HCT116 (cell line): ENCODE results near the gene KRTAP12-1. TPM values are rescaled to one million over a fixed set of nuclear protein-coding genes. Genes with fewer than 3 reads are reported as not detected.

Experiments
- ATAC-seq: fragments of 200-7000 bp; cut with Tn5 transposase; 2 replicates; pipeline ENCODE4 v1.9.1; 2020; ENCODE audit warnings: mild to moderate bottlenecking, moderate library complexity
- BruUV-seq: library from RNA; stranded (reverse); fragments of 400-500 nt; replicated peaks from 2 replicates; lab custom pipeline; 2021; lab: Mats Ljungman, UMichigan
- CTCF ChIA-PET: fragments of 300-600 bp; sonication (Branson Sonifier 250); formaldehyde crosslinking; loops from one replicate; lab custom pipeline; 2021; ENCODE audit warnings: antibody characterized with exemption; lab: Charles Lee
- POLR2A ChIA-PET: fragments of 300-600, 350-600 bp; sonication (Branson Sonifier 250); formaldehyde crosslinking; loops from one replicate; lab custom pipeline; 2021; ENCODE audit warnings: antibody characterized with exemption; lab: Charles Lee
- RAD21 ChIA-PET, 2 experiments: fragments of 300-600 bp; sonication (Branson Sonifier 250); formaldehyde crosslinking; loops; one replicate each; lab custom pipeline; 2023; ENCODE audit warnings: low total read pairs in 2 of 2; ENCODE audit not compliant: uncharacterized antibody in 2 of 2, unreplicated experiment in 2 of 2, low non-redundant PET in 1 of 2; lab: Charles Lee
- DNase-seq: peaks from one replicate; pipeline ENCODE4 v3.0.0-alpha.2; 2010; ENCODE audit warnings: low read depth, low spot score
- H2AFZ ChIP-seq: fragments of 200-600 bp; shearing (Covaris generic), sonication (generic); 2 replicates; pipeline ENCODE4 v1.6.1; 2017; ENCODE audit warnings: low read depth, mixed run types, mixed read lengths, antibody characterized with exemption, low read length; ENCODE audit not compliant: poor library complexity, severe bottlenecking
- H3K27ac ChIP-seq: 2 replicates; pipeline ENCODE4 v1.5.1; 2012; ENCODE audit warnings: low read depth, low read length
- H3K27me3 ChIP-seq: fragments of 200-600 bp; sonication (generic); 2 replicates; pipeline ENCODE4 v1.6.1; 2016; ENCODE audit warnings: mixed run types, low read length, mixed read lengths; ENCODE audit not compliant: insufficient read depth
- H3K36me3 ChIP-seq, 2 experiments: fragments of 200-500 bp in 1 of 2; fragments of 200-600 bp in 1 of 2; sonication (Bioruptor generic) in 1 of 2; sonication (generic) in 1 of 2; 2 replicates each; pipeline versions ENCODE4 v1.5.1 to v1.6.1; 2014 to 2016; ENCODE audit warnings: low read length in 2 of 2, inconsistent platforms in 1 of 2, mixed read lengths in 1 of 2, mixed run types in 1 of 2; ENCODE audit not compliant: insufficient read depth in 2 of 2, control insufficient read depth in 1 of 2
- H3K4me1 ChIP-seq, 2 experiments: fragments of 200-600 bp in 1 of 2; sonication (generic) in 1 of 2; 2 replicates each; pipeline versions ENCODE4 v1.5.1 to v1.6.1; 2012 to 2017; ENCODE audit warnings: low read length in 2 of 2, inconsistent platforms in 1 of 2, mild to moderate bottlenecking in 1 of 2, mixed read lengths in 1 of 2, mixed run types in 1 of 2, moderate library complexity in 1 of 2; ENCODE audit not compliant: insufficient read depth in 2 of 2, control insufficient read depth in 1 of 2
- H3K4me2 ChIP-seq: fragments of 200-600 bp; sonication (generic); 2 replicates; pipeline ENCODE4 v1.6.1; 2017; ENCODE audit warnings: mixed run types, low read length, mixed read lengths
- H3K4me3 ChIP-seq, 2 experiments: fragments of 200-600 bp in 1 of 2; sonication (generic) in 1 of 2; replicated peaks in 1 of 2; 2 replicates each; pipeline ENCODE4 v1.5.1; 2011 to 2016; ENCODE audit warnings: low read length in 2 of 2, control low read depth in 1 of 2, low read depth in 1 of 2, mild to moderate bottlenecking in 1 of 2, mixed read lengths in 1 of 2, mixed run types in 1 of 2
- H3K79me2 ChIP-seq: fragments of 200-600 bp; sonication (generic); 2 replicates; pipeline ENCODE4 v1.6.1; 2017; ENCODE audit warnings: mild to moderate bottlenecking, mixed run types, low read length, moderate library complexity, mixed read lengths; ENCODE audit not compliant: insufficient read depth
- H3K9ac ChIP-seq: fragments of 200-600 bp; sonication (generic); 2 replicates; pipeline ENCODE4 v1.6.1; 2016; ENCODE audit warnings: low read length, mixed read lengths
- H3K9me2 ChIP-seq: fragments of 200-600 bp; sonication (generic), shearing (Covaris generic); 2 replicates; pipeline ENCODE4 v1.6.1; 2017; ENCODE audit warnings: mixed run types, mild to moderate bottlenecking, moderate library complexity; ENCODE audit not compliant: insufficient read depth
- H3K9me3 ChIP-seq, 2 experiments: fragments of 200-500 bp in 1 of 2; fragments of 200-600 bp in 1 of 2; sonication (Bioruptor generic) in 1 of 2; sonication (generic) in 1 of 2; 2 replicates each; pipeline ENCODE4 v1.6.1; 2014 to 2017; ENCODE audit warnings: low read length in 2 of 2, mixed read lengths in 2 of 2, inconsistent platforms in 1 of 2, low read depth in 1 of 2, mild to moderate bottlenecking in 1 of 2, mixed run types in 1 of 2, moderate library complexity in 1 of 2; ENCODE audit not compliant: control insufficient read depth in 1 of 2, insufficient read depth in 1 of 2
- H4K20me1 ChIP-seq: fragments of 200-600 bp; sonication (generic), shearing (Covaris generic); 2 replicates; pipeline ENCODE4 v1.6.1; 2017; ENCODE audit warnings: mixed run types, mild to moderate bottlenecking, moderate library complexity; ENCODE audit not compliant: insufficient read depth
- CTCF ChIP-seq, 3 experiments: fragments of 200-600 bp in 1 of 3; sonication (generic) in 1 of 3; IDR thresholded peaks in 2 of 3; conservative IDR thresholded peaks in 1 of 3; 2 replicates each; pipeline ENCODE4 v1.5.1; 2012 to 2017; ENCODE audit warnings: low read depth in 2 of 3, low read length in 2 of 3, antibody characterized with exemption in 1 of 3, borderline replicate concordance in 1 of 3, control low read depth in 1 of 3, mild to moderate bottlenecking in 1 of 3, mixed read lengths in 1 of 3, mixed run types in 1 of 3, moderate library complexity in 1 of 3; ENCODE audit not compliant: insufficient read depth in 1 of 3
- EZH2phosphoT487 ChIP-seq: fragments of 200-600 bp; IDR thresholded peaks from 2 replicates; pipeline ENCODE4 v1.6.1; 2018; ENCODE audit warnings: antibody characterized with exemption, borderline replicate concordance
- FOSL1 ChIP-seq: IDR thresholded peaks from 2 replicates; pipeline ENCODE4 v1.6.1; 2012; ENCODE audit warnings: low read depth
- POLR2AphosphoS5 ChIP-seq: IDR thresholded peaks from 2 replicates; pipeline ENCODE4 v1.6.1; 2011; ENCODE audit warnings: mild to moderate bottlenecking, low read depth, low read length, moderate library complexity
- SIN3A ChIP-seq: IDR thresholded peaks from 2 replicates; pipeline ENCODE4 v1.6.1; 2012; ENCODE audit warnings: low read depth
- SP1 ChIP-seq: IDR thresholded peaks from 2 replicates; pipeline ENCODE4 v1.6.1; 2012; ENCODE audit warnings: low read depth
- intact Hi-C: fragments of 100-400 bp; cut with micrococcal nuclease; formaldehyde crosslinking; loops from 2 replicates; pipeline ENCODE4 v1.10.0; 2022
- total RNA-seq: library from RNA; stranded (reverse); gene quantifications from one replicate; pipeline ENCODE4 v1.2.1, GENCODE V29; 2021; ENCODE audit not compliant: unreplicated experiment

Gene KRTAP12-1
- total RNA-seq, 1 experiment from 2014 or later, result not detected

GRCh38 chr21:44650973-44651675 lies 30.8 kb downstream of the KRTAP12-1 start:
- Histone ChIP-seq H3K36me3 (no peaks in the 10 kb centered on the region), H2AFZ (no peak overlapping the region), H3K9me3 (no peaks in the 10 kb centered on the region), H3K27ac (no peak overlapping the region), H3K79me2 (no peaks in the 10 kb centered on the region), H3K9me2 (no peaks in the 10 kb centered on the region), H3K4me1 (no peaks in the 10 kb centered on the region), H3K4me2 (no peak overlapping the region), H3K4me3 (no peak overlapping the region), H3K27me3 (no peaks in the 10 kb centered on the region), H3K9ac (no peak overlapping the region), H4K20me1 (no peaks in the 10 kb centered on the region)
- no TSS peak for BruUV-seq
- ATAC-seq (no peak), DNase-seq (no peak)
- ChIA-PET CTCF (no interaction called here), RAD21 (no interaction called here), POLR2A (no interaction called here)
- TF ChIP-seq SIN3A (no peak), FOSL1 (no peak), EZH2phosphoT487 (no peak), POLR2AphosphoS5 (no peak), SP1 (no peak), CTCF (IDR thresholded peaks at IDR 0.05 in 2 of 3, conservative IDR thresholded peaks at IDR 0.05 in 1 of 3; ENCODE audit: borderline replicate concordance in 1 of 3, insufficient read depth in 1 of 3, low read depth in 2 of 3, low read length in 2 of 3) (no peak)
- intact Hi-C loops, result no loop called here
